Psoas muscle (tissue), 8 donors: ENCODE measurements around the gene DBNDD1. TPM values are rescaled to one million over a fixed set of nuclear protein-coding genes. Genes with fewer than 3 reads are reported as not detected.
"Not testable (repeated sequence)": the region's sequence is repeated elsewhere in the genome, so short reads cannot be mapped to it uniquely, and the experiment has no call there.

Experiments
- ATAC-seq, 4 donors: fragments of 200-7000 bp; cut with Tn5 transposase; one replicate each; pipeline ENCODE4 v1.9.1; 2020; ENCODE audit warnings: moderate library complexity in 3 of 4, mild to moderate bottlenecking in 2 of 4
- DNase-seq, 2 donors: peaks; one replicate each; pipeline ENCODE4 v3.0.0-alpha.2; 2020
- H3K27ac ChIP-seq: fragments of 200-600 bp; one replicate; pipeline ENCODE4 v1.8.0; 2022
- H3K27me3 ChIP-seq, 3 donors: fragments of 200-600 bp in 1 of 3; one replicate each; pipeline versions ENCODE4 v1.6.1 to v1.8.0; 2013 to 2022; ENCODE audit warnings: low read length in 2 of 3, mild to moderate bottlenecking in 2 of 3, moderate library complexity in 1 of 3; ENCODE audit not compliant: insufficient read depth in 3 of 3
- H3K36me3 ChIP-seq, 2 donors: fragments of 200-600 bp in 1 of 2; one replicate each; pipeline versions ENCODE4 v1.6.1 to v1.8.0; 2013 to 2022; ENCODE audit warnings: low read depth in 1 of 2, mild to moderate bottlenecking in 1 of 2, moderate library complexity in 1 of 2; ENCODE audit not compliant: insufficient read depth in 1 of 2
- H3K4me1 ChIP-seq: fragments of 200-600 bp; one replicate; pipeline ENCODE4 v1.8.0; 2022
- H3K4me3 ChIP-seq: fragments of 200-600 bp; one replicate; pipeline ENCODE4 v1.8.0; 2022; ENCODE audit warnings: mild to moderate bottlenecking
- H3K9me3 ChIP-seq: fragments of 200-600 bp; one replicate; pipeline ENCODE4 v1.8.0; 2022
- CTCF ChIP-seq: fragments of 200-600 bp; IDR thresholded peaks from one replicate; pipeline ENCODE4 v1.8.0; 2022; ENCODE audit warnings: antibody characterized with exemption
- WGBS, 3 donors: extraction: QIAGEN DNeasy Blood & Tissue Kit; methylation state at CpG; one replicate each; pipeline versions ENCODE4 v1.1.6 to v1.1.7; 2013; 5-methylcytosine and 5-hydroxymethylcytosine counted together
- intact Hi-C, 2 donors: fragments of 100-400 bp; cut with DNase I; formaldehyde crosslinking; loops; one replicate each; pipeline versions ENCODE4 v1.11.0 to v1.14.2; 2022
- polyA plus RNA-seq, 3 donors: library from polyadenylated mRNA; stranded (reverse); fragments of 200-250 nt; gene quantifications; one replicate each; pipeline ENCODE4 v1.2.3, GENCODE V29; 2013
- total RNA-seq, 4 donors: library from RNA; stranded (reverse); fragmentation: NEBNext Ultra II Directional in 2 of 4; extraction: Animal tissue kit (Norgen Biotek cat#: 25700) in 2 of 4; gene quantifications; one replicate each; pipeline versions ENCODE4 v1.2.1 to v1.2.4, GENCODE V29; 2021 to 2023
- donor health status: healthy with polysubstance abuse.
- donor health status: DM: no; HTN: no; CAD: no; lungs with moderate emphysema.
- donor health status: Bipolar disorder and iron deficiency.
- donor health status: healthy.
- donor health status: DM: yes; HTN: yes; CAD: no.
- donor health status: DM: no; HTN: no; CAD: no.
- donor health status: DM: no; HTN: no; CAD: no.
- donor health status: DM: yes; HTN: yes; CAD: no.

The DBNDD1 gene
- total and polyA plus RNA-seq, 7 donors: 14.1 to 37.8 (median 20.2) TPM

GRCh38 chr16:90000733-90001427 is 18.4 kb downstream of the DBNDD1 start:
- Histone ChIP-seq H3K27ac (no peak overlapping the region), H3K9me3 (no peaks in the 10 kb centered on the region), H3K27me3 (no peaks in the 10 kb centered on the region), H3K4me1 (peaks cover 3% of the 10 kb centered on the region), H3K4me3 (no peak overlapping the region), H3K36me3 (peaks cover 0 to 55% of the 10 kb centered on the region in 2 donors)
- no peak for TF ChIP-seq CTCF
- intact Hi-C loops: no loop called here
- WGBS, 3 donors: 82 to 87% (median 84%) methylated on average over 19 of the region's 19 CpGs
- ATAC-seq (no peak), DNase-seq (peak in 1 of 2 donors; percentile 44)

- no peak for ATAC-seq
- WGBS, 3 donors: 92 to 94% (median 93%) methylated on average over 35 to 38 of the region's 38 CpGs
Observed at GRCh38 chr16:89999831-90000574, 19.3 kb downstream of the DBNDD1 start.

GRCh38 chr16:89996178-89996489 is 23.1 kb downstream of the DBNDD1 start:
- no peak for DNase-seq
- Histone ChIP-seq H3K27me3 (no peaks in the 10 kb centered on the region), H3K4me1 (no peaks in the 10 kb centered on the region), H3K9me3 (no peaks in the 10 kb centered on the region), H3K27ac (peak overlapping the region; percentile 88), H3K4me3 (no peak overlapping the region), H3K36me3 (peaks cover 0 to 81% of the 10 kb centered on the region in 2 donors)
- intact Hi-C loops: no loop called here
- no peak for TF ChIP-seq CTCF
- no peak for ATAC-seq
- 97 to 100% (median 99%) methylated on average over 1 of the region's 1 CpG for WGBS, 3 donors

More at GRCh38 chr16:89999831-90000574, 19.3 kb downstream of the DBNDD1 start:
- H3K27me3 ChIP-seq: no peaks in the 10 kb centered on the region
- peak in 1 of 2 donors; percentile 39 for DNase-seq
- peaks cover 0 to 48% of the 10 kb centered on the region in 2 donors for H3K36me3 ChIP-seq
- no peak for TF ChIP-seq CTCF
- no peak overlapping the region for H3K27ac ChIP-seq
- H3K4me3 ChIP-seq: no peak overlapping the region
- no peaks in the 10 kb centered on the region for H3K9me3 ChIP-seq
- no peaks in the 10 kb centered on the region for H3K4me1 ChIP-seq
- intact Hi-C loops: no loop called here

- 81 to 95% (median 83%) methylated on average over 7 of the region's 7 CpGs for WGBS, 3 donors
- H3K27me3 ChIP-seq, H3K4me3 ChIP-seq, intact Hi-C loops, H3K4me1 ChIP-seq, DNase-seq, H3K9me3 ChIP-seq: not testable (repeated sequence)
- H3K27ac ChIP-seq: peak overlapping the region; percentile 88
- ATAC-seq: peak; percentile 40 to 69 (median 50)
- H3K36me3 ChIP-seq: peaks cover 3 to 84% of the 10 kb centered on the region in 2 donors
Observed at GRCh38 chr16:89995475-89996177, 23.6 kb downstream of the DBNDD1 start.

GRCh38 chr16:89994721-89995474 is 24.4 kb downstream of the DBNDD1 start:
- peak; percentile 43 to 46 (median 44) for ATAC-seq
- H3K4me3 ChIP-seq, H3K4me1 ChIP-seq, H3K27me3 ChIP-seq, H3K9me3 ChIP-seq, intact Hi-C loops: not testable (repeated sequence)
- H3K36me3 ChIP-seq: peaks cover 4 to 84% of the 10 kb centered on the region in 2 donors
- 72 to 85% (median 80%) methylated on average over 8 of the region's 8 CpGs for WGBS, 3 donors
- H3K27ac ChIP-seq: peak overlapping the region; percentile 88
- peak; percentile 50 to 70 for DNase-seq
